ENCODE data around the gene PARP3.
"Not testable (repeated sequence)": the region's sequence is repeated elsewhere in the genome, so short reads cannot be mapped to it uniquely, and the experiment has no call there.

PARP3 gene

GRCh38 chr3:51904034-51904823 lies 37.9 kb upstream of the PARP3 start:
- H3K4me3 ChIP-seq (ENCODE audit: low read depth, low read length), result no peak overlapping the region
- no peak for TF ChIP-seq CTCF (IDR thresholded peaks at IDR 0.05; ENCODE audit: control insufficient read depth, extremely low read depth, insufficient read depth)
- no peak for DNase-seq (ENCODE audit: low read depth)

GRCh38 chr3:51908026-51908425 lies 34.1 kb upstream of the PARP3 start:
- no peak overlapping the region for H3K4me3 ChIP-seq (ENCODE audit: low read depth, low read length)
- DNase-seq (ENCODE audit: low read depth), result no peak
- no peak for TF ChIP-seq CTCF (IDR thresholded peaks at IDR 0.05; ENCODE audit: control insufficient read depth, extremely low read depth, insufficient read depth)

- no peak overlapping the region for H3K4me3 ChIP-seq (ENCODE audit: low read depth, low read length)
- DNase-seq (ENCODE audit: low read depth), result no peak
- TF ChIP-seq CTCF (IDR thresholded peaks at IDR 0.05; ENCODE audit: control insufficient read depth, extremely low read depth, insufficient read depth), result no peak
Observed at GRCh38 chr3:51916418-51916817, 25.7 kb upstream of the PARP3 start.

GRCh38 chr3:51921081-51921578 lies 21.0 kb upstream of the PARP3 start:
- TF ChIP-seq CTCF (IDR thresholded peaks at IDR 0.05; ENCODE audit: control insufficient read depth, extremely low read depth, insufficient read depth), result no peak
- DNase-seq (ENCODE audit: low read depth), result no peak

GRCh38 chr3:51927061-51927977 lies 14.8 kb upstream of the PARP3 start:
- TF ChIP-seq CTCF (IDR thresholded peaks at IDR 0.05; ENCODE audit: control insufficient read depth, extremely low read depth, insufficient read depth), result no peak
- DNase-seq (ENCODE audit: low read depth), result no peak
- H3K4me3 ChIP-seq (ENCODE audit: low read depth, low read length), result no peak overlapping the region

More at GRCh38 chr3:51921081-51921578, 21.0 kb upstream of the PARP3 start:
- no peak overlapping the region for H3K4me3 ChIP-seq (ENCODE audit: low read depth, low read length)

GRCh38 chr3:51928438-51928837 lies 13.7 kb upstream of the PARP3 start:
- TF ChIP-seq CTCF (IDR thresholded peaks at IDR 0.05; ENCODE audit: control insufficient read depth, extremely low read depth, insufficient read depth), result no peak
- H3K4me3 ChIP-seq (ENCODE audit: low read depth, low read length), result no peak overlapping the region
- no peak for DNase-seq (ENCODE audit: low read depth)

- H3K4me3 ChIP-seq (ENCODE audit: low read depth, low read length); DNase-seq (ENCODE audit: low read depth): not testable (repeated sequence)
Observed at GRCh38 chr3:51928981-51929380, 13.2 kb upstream of the PARP3 start.

Measured in LNCaP clone FGC (cell line).